ENCODE data around the gene ARID1B.

DNA sequence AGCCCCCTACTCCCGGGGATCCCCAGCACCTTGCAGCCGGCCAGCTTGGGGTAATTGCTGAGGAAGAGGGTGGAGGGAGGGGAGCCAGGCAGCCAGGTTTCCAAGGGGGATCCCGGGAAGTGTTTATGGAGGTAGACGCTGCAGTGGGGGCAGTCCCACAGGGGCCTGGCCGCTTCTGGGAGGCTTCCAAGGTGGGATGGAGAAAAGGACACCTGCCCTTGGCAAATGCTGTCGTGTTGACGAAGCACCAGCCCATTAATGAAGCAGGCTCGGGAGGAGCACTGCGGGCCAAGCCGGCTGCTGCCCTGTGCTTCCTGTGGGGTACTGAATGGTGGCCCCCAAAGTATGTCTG lies 463.8 kb downstream of the ARID1B start:
- TF ChIP-seq EZH2 (IDR thresholded peaks at IDR 0.05; ENCODE audit: insufficient read depth, low read length) = no peak
- TF ChIP-seq, protein P1, sequence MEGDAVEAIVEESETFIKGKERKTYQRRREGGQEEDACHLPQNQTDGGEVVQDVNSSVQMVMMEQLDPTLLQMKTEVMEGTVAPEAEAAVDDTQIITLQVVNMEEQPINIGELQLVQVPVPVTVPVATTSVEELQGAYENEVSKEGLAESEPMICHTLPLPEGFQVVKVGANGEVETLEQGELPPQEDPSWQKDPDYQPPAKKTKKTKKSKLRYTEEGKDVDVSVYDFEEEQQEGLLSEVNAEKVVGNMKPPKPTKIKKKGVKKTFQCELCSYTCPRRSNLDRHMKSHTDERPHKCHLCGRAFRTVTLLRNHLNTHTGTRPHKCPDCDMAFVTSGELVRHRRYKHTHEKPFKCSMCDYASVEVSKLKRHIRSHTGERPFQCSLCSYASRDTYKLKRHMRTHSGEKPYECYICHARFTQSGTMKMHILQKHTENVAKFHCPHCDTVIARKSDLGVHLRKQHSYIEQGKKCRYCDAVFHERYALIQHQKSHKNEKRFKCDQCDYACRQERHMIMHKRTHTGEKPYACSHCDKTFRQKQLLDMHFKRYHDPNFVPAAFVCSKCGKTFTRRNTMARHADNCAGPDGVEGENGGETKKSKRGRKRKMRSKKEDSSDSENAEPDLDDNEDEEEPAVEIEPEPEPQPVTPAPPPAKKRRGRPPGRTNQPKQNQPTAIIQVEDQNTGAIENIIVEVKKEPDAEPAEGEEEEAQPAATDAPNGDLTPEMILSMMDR (IDR thresholded peaks at IDR 0.05; ENCODE audit: insufficient read depth, low read depth, low read length) = no peak

Measured in astrocyte (in vitro differentiated cells and primary cell).